Measurements from ENCODE around the gene METTL23.

DNA sequence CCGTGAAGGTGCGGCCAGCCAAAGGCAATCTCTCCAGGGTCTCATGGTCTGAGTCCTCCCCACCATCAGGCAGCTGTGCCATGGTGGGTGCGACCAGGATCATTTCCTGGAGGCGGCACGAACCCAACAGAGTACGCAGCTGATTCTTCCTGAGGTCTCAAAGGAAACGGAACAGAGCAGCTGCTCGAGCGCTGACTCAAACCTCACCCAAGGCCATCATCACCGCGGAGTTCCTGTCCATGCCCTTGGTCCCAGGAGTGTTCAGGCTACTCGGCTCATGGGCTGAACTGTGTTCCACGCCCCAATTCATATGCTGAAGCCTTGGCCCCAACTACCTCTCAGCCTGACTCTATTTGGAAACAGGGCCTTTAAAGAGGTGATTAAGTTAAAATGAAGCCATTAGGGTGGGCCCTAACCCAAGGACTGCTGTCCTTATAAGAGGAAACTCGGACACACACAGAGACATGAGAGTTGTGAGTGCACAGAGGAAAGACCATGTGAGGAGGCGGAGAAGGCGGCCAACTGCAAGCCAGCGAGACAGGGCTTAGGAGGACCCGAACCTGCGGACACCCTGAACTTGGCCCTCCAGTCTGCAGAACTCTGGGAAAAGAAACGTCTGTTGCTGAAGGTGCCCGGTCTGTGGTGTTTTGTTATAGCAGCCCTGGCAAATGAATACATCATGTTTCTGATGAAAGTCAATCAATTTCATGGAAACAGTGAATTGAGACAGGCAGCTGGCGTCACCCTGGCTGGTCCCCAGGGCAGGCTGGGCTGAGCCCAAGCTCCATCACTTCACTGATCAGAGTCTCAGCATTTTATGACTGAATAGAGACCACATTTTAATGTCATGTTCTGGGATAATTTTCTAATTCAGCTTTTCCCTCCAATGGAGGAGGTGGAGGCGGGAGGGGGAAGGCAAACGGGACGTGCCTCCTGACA lies 29.6 kb upstream of the METTL23 start:
- TF ChIP-seq, protein P1, sequence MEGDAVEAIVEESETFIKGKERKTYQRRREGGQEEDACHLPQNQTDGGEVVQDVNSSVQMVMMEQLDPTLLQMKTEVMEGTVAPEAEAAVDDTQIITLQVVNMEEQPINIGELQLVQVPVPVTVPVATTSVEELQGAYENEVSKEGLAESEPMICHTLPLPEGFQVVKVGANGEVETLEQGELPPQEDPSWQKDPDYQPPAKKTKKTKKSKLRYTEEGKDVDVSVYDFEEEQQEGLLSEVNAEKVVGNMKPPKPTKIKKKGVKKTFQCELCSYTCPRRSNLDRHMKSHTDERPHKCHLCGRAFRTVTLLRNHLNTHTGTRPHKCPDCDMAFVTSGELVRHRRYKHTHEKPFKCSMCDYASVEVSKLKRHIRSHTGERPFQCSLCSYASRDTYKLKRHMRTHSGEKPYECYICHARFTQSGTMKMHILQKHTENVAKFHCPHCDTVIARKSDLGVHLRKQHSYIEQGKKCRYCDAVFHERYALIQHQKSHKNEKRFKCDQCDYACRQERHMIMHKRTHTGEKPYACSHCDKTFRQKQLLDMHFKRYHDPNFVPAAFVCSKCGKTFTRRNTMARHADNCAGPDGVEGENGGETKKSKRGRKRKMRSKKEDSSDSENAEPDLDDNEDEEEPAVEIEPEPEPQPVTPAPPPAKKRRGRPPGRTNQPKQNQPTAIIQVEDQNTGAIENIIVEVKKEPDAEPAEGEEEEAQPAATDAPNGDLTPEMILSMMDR (IDR thresholded peaks at IDR 0.05): no peak
- TF ChIP-seq ZFX (IDR thresholded peaks at IDR 0.05; ENCODE audit: borderline replicate concordance): no peak
